DMS153 treated with DMSO at 0.1 percent for 48 hours (cell line): ENCODE results near the gene ZCCHC24.

Experiments
- DNase-seq: peaks from one replicate; lab custom pipeline; 2025; ENCODE audit not compliant: unreplicated experiment; lab: John Stamatoyannopoulos, UW

Gene ZCCHC24

GRCh38 chr10:79412516-79412915 is 32.9 kb downstream of the ZCCHC24 start:
- no peak for DNase-seq

- no peak for DNase-seq
Measured at GRCh38 chr10:79411546-79412495, 33.6 kb downstream of the ZCCHC24 start.

GRCh38 chr10:79410315-79411094 is 34.9 kb downstream of the ZCCHC24 start:
- no peak for DNase-seq

DNA sequence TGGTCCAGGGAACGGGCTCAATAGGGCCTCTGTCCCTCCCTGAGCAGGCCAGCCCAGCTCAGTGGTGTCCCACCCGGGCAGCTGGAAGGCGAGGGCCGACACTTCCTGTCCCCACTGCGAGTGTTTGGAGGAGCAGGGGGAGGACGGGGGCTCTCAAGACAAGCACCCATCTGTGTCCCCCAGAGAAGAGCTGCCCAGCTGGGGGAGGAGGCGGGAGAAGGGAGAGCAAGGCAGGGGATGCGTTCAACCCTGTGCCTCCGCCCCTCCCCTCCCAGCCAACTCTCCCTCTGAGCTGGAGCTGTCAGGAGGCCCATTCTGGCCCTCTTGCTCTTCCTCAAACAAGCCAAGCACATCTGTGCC is 35.7 kb downstream of the ZCCHC24 start:
- DNase-seq = no peak

GRCh38 chr10:79409038-79409725 is 36.2 kb downstream of the ZCCHC24 start:
- DNase-seq = no peak

GRCh38 chr10:79407811-79408795 is 37.3 kb downstream of the ZCCHC24 start:
- DNase-seq = no peak

- no peak for DNase-seq
Measured at GRCh38 chr10:79407423-79407796, 38.0 kb downstream of the ZCCHC24 start.

- DNase-seq = no peak
Measured at GRCh38 chr10:79406683-79407422, 38.6 kb downstream of the ZCCHC24 start.

- DNase-seq = no peak
Measured at GRCh38 chr10:79405995-79406515, 39.4 kb downstream of the ZCCHC24 start.

GRCh38 chr10:79405221-79405994 is 40.0 kb downstream of the ZCCHC24 start:
- DNase-seq = no peak

DNA sequence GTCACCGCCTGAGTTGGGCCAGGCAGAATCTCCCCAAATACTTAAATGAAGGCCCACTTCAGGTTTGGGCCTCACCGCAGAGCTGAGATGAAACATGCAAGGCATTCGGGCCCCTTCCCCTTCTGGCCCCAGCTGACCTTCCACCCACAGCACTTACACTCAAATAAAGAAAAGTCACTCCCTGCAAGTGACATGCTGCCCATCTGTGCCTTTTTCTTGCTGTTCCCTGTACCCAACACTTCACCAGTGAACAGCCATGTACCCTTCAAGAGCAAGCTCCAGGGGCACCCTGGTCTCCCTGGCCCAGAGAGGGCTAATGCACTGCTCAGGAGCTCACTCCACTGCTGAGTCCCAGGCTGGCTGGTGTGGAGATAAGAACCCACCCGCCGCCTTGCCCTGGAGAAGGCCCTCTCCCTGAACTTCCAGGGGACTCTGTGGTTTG is 40.7 kb downstream of the ZCCHC24 start:
- DNase-seq = no peak

DNA sequence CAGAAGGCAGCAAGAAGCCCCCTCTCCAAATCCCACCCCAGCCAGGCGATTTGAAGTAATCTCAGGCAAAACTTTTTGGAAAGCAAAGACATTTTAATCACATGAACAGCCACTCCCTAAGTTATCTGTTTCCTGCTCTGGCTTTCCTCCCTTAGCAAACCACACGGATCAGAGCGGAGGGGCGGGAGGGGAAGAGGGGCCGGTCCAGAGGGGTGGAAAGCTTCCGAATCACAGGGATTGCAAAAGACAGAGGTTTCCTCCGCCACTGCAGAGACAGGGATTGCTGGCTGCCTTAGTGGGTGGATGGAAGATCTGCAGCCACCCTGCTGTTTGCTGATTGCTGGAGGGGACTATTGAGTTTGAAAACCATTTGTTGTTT is 41.2 kb downstream of the ZCCHC24 start:
- DNase-seq = no peak

DNA sequence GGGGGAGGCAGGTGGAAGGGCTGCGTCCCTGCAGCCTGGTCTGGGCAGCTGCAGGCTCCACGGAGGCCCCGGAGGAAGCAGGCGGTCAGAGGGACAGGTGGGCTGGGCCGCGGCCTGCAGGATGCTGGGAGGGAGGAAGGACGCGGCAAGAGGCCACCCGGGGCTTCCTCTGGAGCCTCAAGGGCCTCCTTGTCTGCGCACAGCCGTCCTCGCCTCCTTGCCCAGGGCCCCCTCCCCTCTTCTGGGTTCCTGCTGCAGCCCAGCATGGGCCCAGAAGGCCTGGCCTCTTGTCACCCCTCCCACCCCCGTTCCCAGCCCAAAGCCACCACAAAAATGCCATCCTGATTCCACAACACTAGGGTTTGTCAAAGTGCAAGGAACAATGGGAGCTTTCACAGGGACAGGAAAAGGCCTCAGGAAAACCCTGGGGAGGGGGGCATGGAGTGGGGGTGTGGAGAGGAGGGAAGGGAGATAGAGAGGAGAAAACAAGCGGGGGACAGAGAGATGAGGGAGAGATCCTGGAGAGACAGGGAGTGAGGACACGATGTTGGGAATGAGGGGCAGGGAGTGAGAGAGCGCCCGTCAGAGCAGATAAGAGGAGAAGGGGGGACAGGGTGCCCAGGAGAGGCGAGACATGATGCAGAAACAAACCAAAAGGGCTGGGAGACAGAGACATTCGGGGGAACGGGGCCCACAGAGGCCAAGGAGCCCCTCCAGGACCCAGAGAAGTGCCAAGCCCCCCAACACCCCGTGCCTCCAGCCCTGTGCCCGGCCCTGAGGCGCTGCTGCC is 41.8 kb downstream of the ZCCHC24 start:
- DNase-seq = no peak

GRCh38 chr10:79402951-79403350 is 42.5 kb downstream of the ZCCHC24 start:
- DNase-seq = no peak

- DNase-seq = no peak
Measured at GRCh38 chr10:79402625-79402946, 42.8 kb downstream of the ZCCHC24 start.

DNA sequence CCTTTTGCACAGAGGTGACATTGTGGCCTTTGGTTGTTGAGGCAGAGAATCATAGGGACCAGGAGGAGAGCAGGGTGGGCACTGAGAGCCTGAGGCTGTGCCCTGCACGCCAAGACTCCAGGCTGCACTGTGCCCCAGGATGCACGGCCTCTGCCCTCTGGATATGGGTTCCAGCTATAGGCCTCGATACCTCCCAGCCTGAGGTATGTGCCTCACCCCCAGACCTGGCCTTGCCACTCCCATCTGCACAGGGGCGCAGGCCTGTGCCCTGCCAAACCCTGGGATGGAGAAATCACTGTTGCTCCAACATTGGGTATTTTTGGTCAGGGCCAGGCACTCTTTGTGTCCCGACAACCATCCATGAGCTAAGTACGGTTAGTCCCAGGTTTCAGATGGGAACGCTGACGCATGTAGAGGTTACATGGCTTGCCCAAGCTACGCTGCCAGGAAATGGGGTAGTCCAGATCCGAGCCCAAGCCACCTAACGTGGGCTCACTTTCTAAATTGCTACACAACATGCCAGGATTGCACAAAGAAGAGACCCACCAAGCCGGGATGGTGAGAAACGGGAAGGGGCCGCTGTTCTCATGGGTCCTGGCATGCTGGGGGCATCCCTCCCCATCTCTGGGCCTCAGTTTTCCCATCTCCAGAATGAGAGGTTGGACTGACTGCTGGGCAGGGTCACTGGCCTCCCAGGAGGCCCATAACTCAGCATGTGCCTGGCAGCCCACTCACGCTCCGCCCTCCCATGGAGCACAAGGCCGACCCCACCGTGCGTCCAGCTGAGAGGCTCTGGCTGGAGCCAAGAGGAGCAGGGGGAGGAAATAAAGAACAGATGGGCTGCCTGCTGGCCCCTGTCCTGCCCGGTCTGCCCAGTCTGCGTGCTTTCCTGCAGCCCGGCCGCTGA is 44.2 kb downstream of the ZCCHC24 start:
- no peak for DNase-seq
